ENCODE results near the gene NRL.

Gene NRL

GRCh38 chr14:24116128-24116814 lies 1.5 kb upstream of the NRL start:
- no peak for FAIRE-seq
- TF ChIP-seq CTCF (IDR thresholded peaks at IDR 0.05; ENCODE audit: insufficient read depth, missing control alignments), result no peak
- DNase-seq (ENCODE audit: insufficient read length, low spot score), result no peak

GRCh38 chr14:24115422-24116127 lies 826 bp upstream of the NRL start:
- FAIRE-seq, result no peak
- no peak for DNase-seq (ENCODE audit: insufficient read length, low spot score)
- no peak for TF ChIP-seq CTCF (IDR thresholded peaks at IDR 0.05; ENCODE audit: insufficient read depth, missing control alignments)

- FAIRE-seq, result no peak
- peak; percentile 58 for DNase-seq (ENCODE audit: insufficient read length, low spot score)
- TF ChIP-seq CTCF (IDR thresholded peaks at IDR 0.05; ENCODE audit: insufficient read depth, missing control alignments), result no peak
Observed at GRCh38 chr14:24113801-24114531, 783 bp downstream of the NRL start.

- FAIRE-seq (no peak), DNase-seq (ENCODE audit: insufficient read length, low spot score) (no peak)
- TF ChIP-seq CTCF (IDR thresholded peaks at IDR 0.05; ENCODE audit: insufficient read depth, missing control alignments), result no peak
Observed at GRCh38 chr14:24113379-24113800, 1.4 kb downstream of the NRL start.

DNA sequence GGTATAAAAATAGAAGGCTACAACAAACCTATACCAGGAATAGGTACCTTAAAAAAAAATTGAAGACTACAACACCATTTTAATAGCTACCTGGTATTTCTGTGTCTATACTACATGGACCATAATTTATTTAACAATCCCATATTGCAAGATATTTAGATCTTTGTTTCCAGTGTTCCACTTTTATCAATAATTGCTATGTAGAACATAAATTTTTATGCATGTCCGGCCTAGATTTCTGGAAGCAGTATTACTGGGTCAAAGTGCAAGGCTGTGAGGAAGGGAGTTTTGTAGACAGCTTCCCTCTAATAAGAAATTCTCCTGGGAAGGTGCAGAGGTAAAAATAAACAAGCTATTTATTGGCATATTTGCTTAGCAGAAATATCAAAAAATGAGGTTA lies 4.2 kb downstream of the NRL start:
- DNase-seq (ENCODE audit: insufficient read length, low spot score), result no peak
- no peak for FAIRE-seq
- no peak for TF ChIP-seq CTCF (IDR thresholded peaks at IDR 0.05; ENCODE audit: insufficient read depth, missing control alignments)

DNA sequence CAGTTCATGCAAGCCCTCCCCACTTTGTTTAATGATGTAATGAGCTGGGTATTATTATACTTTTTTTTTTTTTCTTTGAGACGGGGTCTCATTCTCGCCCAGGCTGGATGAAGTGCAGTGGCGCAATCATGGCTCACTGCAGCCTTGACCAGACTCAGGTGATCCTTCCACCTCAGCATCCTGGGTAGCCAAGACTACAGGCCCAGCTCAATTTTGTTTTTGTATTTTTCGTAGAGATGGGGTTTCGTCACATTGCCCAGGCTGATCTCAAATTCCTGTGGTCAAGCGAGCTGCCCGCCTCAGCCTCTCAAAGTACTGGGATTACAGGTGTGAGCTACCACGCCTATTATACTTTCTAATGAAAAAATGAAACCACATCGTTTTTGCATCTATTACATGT lies 4.7 kb downstream of the NRL start:
- FAIRE-seq (no peak), DNase-seq (ENCODE audit: insufficient read length, low spot score) (no peak)
- no peak for TF ChIP-seq CTCF (IDR thresholded peaks at IDR 0.05; ENCODE audit: insufficient read depth, missing control alignments)

Measured in D721Med (cell line).